Measurements from ENCODE around the gene GNAT3.

GNAT3 gene

DNA sequence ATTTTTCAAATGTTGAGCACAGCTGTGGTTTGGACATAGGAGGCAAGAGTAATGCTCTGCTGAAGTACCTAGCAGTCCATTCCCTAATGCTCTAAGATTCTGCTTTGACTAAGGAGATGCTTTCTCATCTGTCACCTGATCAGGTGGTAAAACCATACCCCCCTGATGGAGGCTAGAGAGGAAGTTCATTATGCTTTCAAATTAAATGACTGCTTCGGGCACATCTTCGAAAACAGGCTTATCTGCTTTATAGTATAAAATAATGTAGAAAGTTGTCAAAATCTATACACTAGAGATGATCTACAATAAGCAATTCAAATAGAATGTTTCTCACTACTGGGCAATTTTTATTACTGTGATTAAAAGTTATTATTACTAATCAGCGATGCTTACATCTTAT lies at the start of gene GNAT3:
Gene GNAT3 (minus strand): TSS at position 101 of the 400 bp plus-strand sequence. CDS start 138 bp downstream, outside the sequence.
- DNase-seq (ENCODE audit: low read depth in 3 of 3) = no peak

- no peak for DNase-seq (ENCODE audit: low read depth in 3 of 3)
Observed at GRCh38 chr7:80558116-80558515, 46.3 kb upstream of the GNAT3 start.

DNA sequence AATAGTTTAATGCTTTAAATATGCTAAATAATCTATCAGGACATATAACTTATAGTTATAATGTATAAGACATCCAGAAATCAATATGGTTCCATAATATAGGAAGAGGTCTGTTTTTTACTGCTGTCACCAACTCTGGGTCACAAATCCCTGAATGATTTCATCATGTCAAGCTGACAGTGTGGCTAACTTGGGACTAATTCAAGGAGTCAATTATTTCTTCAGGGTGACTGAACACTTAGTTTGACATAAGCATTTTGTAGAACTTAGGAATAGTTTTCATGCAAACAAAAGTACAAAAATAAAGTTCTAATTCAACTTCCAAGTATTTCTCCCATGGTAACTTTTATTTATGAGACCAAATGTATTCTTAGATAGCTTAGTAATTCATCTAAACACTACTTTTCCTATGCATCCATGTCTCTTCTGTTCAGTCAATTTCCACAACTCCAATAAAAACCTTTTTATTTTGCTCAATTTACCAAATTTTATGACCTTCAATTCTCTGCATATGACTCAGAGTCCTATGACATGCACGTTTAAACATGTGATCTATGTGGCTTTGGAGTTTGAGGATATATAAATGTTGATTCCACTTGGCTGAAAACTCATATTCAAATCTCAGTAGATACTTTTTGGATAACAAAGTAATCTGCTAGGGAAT lies 40.3 kb upstream of the GNAT3 start:
- no peak for DNase-seq (ENCODE audit: low read depth in 3 of 3)

DNA sequence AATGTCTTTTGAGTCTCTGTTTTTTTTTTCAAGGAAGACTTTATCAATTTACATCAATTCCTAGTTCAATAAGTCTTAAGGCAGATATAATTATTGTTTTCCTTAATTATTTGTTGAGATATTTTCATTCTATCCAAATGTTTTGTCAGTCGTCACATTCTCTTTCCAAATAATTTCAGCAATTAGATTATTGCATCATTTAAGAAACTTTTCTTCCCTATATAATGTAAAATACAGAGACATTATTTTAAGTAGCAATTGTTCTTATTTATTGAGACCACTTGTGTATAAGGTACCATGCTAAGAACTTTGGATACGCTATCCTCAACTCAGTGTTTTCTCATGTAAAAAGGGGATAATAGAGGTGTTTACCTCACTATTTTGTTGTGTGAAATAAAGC lies 38.1 kb upstream of the GNAT3 start:
- DNase-seq (ENCODE audit: low read depth in 3 of 3) = no peak

DNA sequence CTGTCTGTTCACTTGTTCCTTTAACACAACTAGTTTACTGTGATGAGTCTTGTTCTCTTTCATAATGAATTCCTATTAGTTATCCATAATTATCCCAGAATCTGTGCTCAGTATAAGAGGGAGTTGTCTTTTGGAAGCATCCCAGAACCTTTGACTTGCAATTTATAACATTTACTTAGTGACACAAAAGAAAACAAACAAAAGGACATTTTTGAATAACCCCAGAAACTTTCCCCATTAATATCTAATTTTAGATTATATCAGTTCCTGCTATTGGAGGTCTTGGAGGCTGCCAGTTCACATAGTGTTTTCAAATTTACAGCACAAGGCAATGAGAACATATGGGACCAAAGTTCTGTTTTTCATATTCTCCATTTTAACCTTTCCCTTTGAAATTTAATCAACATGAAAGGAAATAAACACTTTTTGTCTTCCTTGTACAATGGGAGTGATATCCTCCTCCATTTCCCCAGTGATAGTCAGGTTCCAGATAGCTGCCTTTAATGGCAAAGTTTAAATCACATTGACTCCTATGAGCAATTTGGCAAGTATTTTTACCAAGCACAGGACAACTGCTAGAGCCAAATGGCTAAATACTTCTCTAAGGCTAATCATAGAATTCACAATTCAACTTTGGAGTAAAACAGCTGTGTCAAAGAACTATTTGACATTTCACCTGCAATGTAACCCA lies 37.1 kb upstream of the GNAT3 start:
- DNase-seq (ENCODE audit: low read depth in 3 of 3) = no peak

DNA sequence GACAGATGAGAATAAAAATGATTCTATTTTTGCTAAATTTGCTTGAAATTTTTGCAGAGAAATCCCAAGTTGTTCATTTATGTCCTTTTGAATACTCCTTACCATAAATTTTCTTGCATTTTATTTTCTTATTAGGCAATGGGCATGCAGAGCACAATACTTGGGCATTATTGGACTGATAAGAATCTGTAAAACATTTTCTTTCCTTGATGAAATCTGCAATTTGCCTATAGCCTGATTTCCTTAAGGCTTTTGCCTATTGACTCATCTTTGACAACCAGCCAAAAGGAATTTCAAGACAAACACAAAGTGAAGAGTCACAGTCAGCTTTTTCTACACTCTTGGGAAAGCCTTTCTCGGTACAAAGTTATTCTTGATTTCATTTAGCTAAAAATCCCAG lies 30.5 kb upstream of the GNAT3 start:
- no peak for DNase-seq (ENCODE audit: low read depth in 3 of 3)

DNA sequence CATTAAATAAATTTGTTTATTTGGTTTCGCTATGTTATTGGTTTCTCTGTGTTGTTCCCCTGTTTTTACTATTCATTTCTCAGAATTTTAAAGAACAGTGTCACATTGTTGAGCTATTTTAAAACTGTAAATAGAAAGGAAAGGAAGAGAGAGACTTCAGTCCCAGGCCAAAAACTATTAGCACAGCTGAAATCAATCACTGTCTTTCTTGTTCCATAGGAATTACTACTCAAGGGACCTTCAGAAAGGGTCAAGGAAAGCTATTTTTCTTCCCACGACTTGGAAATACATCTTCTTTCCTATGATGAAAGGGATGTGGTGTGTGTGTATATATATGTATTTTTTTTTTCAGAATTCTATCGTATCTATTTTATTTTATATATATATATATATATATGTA lies 29.0 kb upstream of the GNAT3 start:
- no peak for DNase-seq (ENCODE audit: low read depth in 3 of 3)

DNA sequence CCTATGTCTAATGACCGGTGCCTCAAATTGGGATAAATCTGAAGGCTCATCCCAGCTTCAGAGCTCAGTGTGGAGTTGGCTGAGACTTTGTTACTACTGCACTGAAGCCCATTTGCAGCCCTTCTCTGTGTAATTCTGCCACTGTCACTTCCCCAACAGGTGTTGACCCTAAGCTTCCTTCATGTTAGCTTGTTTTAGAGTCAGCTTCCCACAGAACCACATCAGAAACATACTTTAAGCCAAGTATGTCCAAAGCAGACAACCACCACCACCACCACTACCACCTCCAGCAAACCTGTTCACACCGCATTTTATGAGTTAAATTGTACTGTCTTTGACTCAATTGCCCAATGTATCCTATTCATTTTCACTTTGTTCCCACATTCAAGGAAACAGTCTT lies 25.2 kb upstream of the GNAT3 start:
- DNase-seq (ENCODE audit: low read depth in 3 of 3) = no peak

- no peak for DNase-seq (ENCODE audit: low read depth in 3 of 3)
Observed at GRCh38 chr7:80536426-80536825, 24.6 kb upstream of the GNAT3 start.

GRCh38 chr7:80533287-80533686 lies 21.4 kb upstream of the GNAT3 start:
- DNase-seq (ENCODE audit: low read depth in 3 of 3) = no peak

DNA sequence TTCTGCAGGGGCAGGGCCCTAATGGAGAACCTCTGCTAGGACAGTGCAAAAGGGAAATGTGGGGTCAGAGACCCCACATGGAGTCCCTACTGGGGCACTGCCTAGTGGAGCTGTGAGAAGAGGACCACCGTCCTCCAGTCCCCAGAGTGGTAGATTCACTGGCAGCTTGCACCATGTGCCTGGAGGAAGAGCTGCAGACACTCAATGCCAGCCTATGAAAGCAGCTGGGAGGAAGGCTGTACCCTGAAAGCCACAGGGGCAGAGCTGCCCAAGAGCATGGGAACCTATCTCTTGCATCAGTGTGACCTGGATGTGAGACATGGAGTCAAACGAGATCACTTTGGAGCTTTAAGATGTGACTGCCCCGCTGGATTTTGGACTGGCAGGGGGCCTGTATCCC lies 20.3 kb upstream of the GNAT3 start:
- no peak for DNase-seq (ENCODE audit: low read depth in 3 of 3)

DNA sequence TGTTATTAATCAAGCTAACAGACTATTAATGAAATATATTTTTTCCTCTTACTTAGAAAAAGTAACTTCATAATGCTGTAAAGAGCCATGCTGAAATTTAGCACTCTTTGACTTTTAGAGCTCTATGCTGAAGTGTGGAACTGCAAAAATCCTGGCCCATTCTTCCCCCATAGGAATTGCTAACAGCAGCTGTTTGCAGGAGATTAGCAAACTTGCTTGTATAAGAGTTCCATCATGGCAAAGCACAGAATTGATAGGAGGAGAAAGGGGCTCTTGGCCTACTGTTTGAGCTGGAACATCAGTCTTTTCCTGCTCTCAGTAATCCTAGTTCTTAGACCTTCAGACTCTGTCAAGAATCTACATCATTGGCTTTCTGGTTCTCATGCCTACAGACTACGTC lies 18.3 kb upstream of the GNAT3 start:
- no peak for DNase-seq (ENCODE audit: low read depth in 3 of 3)

DNA sequence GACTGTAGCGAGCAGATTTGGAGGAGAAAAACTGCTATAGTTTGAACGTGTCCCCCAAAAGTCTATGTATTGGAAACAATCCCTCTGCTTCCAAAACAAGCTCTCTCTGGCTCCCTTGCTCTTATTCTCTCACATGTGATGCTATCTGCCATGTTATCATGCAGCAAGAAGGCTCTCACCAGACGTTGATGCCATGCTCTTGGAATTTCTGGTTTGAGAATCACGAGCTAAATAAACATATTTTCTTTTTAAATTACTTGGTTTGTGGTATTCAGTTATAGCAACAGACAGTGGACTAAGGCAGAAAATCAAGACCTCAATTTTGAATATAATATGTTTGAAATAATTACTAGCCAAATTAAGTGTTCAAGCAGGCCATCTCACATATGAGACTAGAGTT lies 17.5 kb upstream of the GNAT3 start:
- DNase-seq (ENCODE audit: low read depth in 3 of 3) = no peak

- DNase-seq (ENCODE audit: low read depth in 3 of 3) = no peak
Observed at GRCh38 chr7:80528689-80529088, 16.8 kb upstream of the GNAT3 start.

DNA sequence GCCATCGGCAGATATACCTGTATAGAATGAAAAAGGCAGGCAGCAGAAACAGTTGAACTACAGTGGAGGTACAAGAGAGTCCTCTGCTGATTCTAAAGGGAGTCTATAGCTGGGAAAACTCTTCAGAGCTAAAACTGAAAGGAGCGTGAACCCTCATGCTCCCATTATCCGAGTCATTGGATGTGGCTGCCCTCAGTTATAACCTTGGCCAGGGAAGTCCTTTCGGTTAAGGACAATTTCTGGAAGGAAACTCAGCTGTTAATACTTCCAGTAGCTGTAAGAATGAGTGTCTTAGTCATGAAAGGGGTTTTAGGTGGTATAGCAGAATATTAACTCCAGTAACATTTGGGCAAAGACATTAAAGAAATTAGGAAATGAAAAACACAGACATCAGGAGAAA lies 14.6 kb upstream of the GNAT3 start:
- DNase-seq (ENCODE audit: low read depth in 3 of 3) = no peak

GRCh38 chr7:80524693-80525092 lies 12.8 kb upstream of the GNAT3 start:
- DNase-seq (ENCODE audit: low read depth in 3 of 3) = no peak

- DNase-seq (ENCODE audit: low read depth in 3 of 3) = no peak
Observed at GRCh38 chr7:80521809-80522208, 9.9 kb upstream of the GNAT3 start.

GRCh38 chr7:80520199-80520598 lies 8.3 kb upstream of the GNAT3 start:
- DNase-seq (ENCODE audit: low read depth in 3 of 3) = no peak

DNA sequence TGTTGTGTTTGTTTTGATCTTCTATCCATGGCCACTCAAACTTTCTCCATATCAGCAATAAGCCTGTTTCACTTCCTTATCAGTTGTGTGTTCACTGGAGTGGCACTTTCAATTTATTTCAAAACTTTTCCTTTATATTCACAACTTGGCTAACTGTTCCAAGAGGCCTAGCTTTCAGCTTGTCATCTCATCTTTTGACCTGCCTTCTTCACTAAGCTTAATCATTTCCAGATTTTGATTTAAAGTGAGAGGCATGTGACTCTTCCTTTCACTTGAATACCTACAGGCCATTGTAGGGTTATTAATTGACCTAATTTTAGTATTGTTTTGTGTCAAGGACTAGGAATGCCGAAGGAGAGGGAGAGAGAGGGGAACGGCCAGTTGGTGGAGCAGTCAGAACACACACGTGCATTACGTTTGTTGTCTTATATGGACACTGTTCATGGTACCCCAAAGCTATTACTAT lies 5.5 kb upstream of the GNAT3 start:
- no peak for DNase-seq (ENCODE audit: low read depth in 3 of 3)

DNA sequence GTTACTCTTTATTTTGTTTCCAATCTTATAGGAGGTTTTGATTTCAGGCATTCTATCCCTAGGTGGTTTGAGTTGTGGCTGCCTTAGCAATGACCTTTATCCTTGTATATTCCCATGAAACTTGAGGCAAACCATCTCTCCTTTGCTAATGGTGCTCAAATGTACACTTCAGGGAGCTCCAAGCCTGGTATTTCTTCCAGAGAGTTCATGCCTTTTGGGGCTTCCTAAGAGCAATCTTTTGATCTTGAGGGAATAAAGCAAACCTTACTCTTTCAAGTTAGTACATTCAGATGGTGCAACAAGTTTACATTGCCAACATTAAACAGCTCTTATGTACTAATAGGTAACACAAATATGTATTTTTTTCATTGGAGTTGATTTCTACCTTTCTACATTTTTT lies 3.4 kb upstream of the GNAT3 start:
- no peak for DNase-seq (ENCODE audit: low read depth in 3 of 3)

DNA sequence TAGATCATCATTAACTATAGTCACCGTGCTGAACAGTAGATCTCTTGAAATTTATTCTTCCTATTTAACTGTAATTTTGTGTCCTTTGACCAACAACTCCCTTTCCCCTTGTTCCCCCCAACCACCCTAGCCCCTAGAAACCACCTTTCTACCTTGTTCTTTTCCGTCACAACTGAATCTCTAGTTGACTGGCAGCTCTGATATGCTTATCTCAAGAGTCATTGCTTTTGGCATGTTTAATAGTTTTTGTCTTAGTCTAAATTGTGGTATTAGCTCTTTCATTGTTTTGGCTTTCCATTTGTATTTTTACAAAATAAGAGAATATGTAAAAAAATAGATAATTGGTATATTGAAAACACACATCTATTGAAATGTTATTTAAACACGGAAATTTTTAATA lies 1.8 kb downstream of the GNAT3 start:
- DNase-seq (ENCODE audit: low read depth in 3 of 3) = no peak

DNA sequence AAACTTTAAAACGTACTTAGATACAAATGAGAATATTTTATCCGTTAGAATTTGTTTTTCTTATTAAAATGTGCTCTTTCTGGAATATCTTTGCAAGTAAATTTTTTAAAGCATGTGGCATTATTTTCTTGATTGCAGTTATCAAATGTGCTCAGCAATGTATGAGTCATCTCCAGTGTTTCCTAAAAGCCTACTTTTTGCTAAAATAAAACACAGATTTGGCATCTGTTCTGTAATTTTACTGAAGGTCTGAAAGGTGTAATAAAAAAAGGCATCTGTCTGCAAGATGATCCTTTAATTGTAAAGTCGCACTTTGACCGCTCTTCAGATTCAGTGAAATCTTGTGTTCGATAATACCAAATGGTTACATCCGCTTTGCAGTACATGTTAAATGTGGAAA lies 3.4 kb downstream of the GNAT3 start:
- DNase-seq (ENCODE audit: low read depth in 3 of 3) = no peak

DNA sequence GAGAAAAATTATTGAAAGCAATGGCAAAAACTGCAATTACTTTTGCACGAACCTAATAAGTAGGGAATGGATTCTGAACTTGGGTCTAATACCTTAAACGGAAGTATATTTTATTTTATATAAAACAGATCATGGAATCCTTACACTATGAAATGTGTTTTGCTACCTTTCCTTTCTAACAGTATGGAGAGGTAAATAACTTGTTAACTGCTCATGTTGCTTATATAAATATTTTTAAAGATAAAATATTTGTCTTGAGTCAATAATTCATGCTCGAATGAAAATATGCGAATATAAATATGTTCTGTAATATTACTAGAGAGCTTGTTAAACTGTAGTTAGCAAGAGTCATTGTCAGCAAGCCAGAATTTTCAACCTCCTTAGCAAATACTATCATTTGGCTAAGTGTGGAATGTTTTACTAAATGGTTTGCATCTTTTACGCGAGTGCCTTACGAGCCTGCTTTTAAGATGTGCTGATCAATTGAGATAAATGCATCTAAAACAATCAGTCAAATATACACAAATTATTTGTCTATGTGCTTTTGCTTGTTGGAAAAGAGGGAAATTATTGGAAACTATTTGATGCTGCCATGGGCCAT lies 5.9 kb downstream of the GNAT3 start:
- no peak for DNase-seq (ENCODE audit: low read depth in 3 of 3)
